HL-60 (cell line): ENCODE results near the gene PRODH2.
A peak's percentile ranks its signal among the peaks of the same experiment; 100 is the strongest.

ENCODE experiments used
- DNase-seq, 2 experiments: peaks; one replicate each; pipeline ENCODE4 v3.0.0-alpha.2; 2010 to 2020; ENCODE audit warnings: low read depth in 1 of 2, low spot score in 1 of 2
- H3K27ac ChIP-seq: fragments of 250-450 bp; sonication (Bioruptor Pico); replicated peaks from 2 replicates; pipeline ENCODE4 v1.5.1; 2020; ENCODE audit warnings: mild to moderate bottlenecking, moderate library complexity
- H3K27me3 ChIP-seq: fragments of 250-450 bp; sonication (Bioruptor Pico); 2 replicates; pipeline ENCODE4 v1.5.1; 2021; ENCODE audit warnings: mild to moderate bottlenecking, moderate library complexity; ENCODE audit not compliant: insufficient read depth, poor library complexity, severe bottlenecking
- H3K4me3 ChIP-seq: replicated peaks from 2 replicates; pipeline ENCODE4 v1.5.1; 2011; ENCODE audit warnings: mild to moderate bottlenecking, control low read depth, low read length; ENCODE audit not compliant: insufficient read depth
- GABPA ChIP-seq: IDR thresholded peaks from 2 replicates; pipeline ENCODE4 v1.6.1; 2012; ENCODE audit warnings: low read depth
- POLR2AphosphoS5 ChIP-seq: IDR thresholded peaks from 2 replicates; pipeline ENCODE4 v1.6.1; 2012; ENCODE audit warnings: low read depth
- REST ChIP-seq: IDR thresholded peaks from 2 replicates; pipeline ENCODE4 v1.6.1; 2012; ENCODE audit warnings: low read depth; ENCODE audit not compliant: insufficient replicate concordance
- SPI1 ChIP-seq: IDR thresholded peaks from 2 replicates; pipeline ENCODE4 v1.6.1; 2012; ENCODE audit warnings: low read depth, mild to moderate bottlenecking, borderline replicate concordance
- TF ChIP-seq, protein P1 (sequence below): IDR thresholded peaks from one replicate; pipeline ENCODE4 v1.5.1; 2011; ENCODE audit warnings: low read length, control low read depth, inconsistent platforms; ENCODE audit not compliant: insufficient read depth

The PRODH2 gene

DNA sequence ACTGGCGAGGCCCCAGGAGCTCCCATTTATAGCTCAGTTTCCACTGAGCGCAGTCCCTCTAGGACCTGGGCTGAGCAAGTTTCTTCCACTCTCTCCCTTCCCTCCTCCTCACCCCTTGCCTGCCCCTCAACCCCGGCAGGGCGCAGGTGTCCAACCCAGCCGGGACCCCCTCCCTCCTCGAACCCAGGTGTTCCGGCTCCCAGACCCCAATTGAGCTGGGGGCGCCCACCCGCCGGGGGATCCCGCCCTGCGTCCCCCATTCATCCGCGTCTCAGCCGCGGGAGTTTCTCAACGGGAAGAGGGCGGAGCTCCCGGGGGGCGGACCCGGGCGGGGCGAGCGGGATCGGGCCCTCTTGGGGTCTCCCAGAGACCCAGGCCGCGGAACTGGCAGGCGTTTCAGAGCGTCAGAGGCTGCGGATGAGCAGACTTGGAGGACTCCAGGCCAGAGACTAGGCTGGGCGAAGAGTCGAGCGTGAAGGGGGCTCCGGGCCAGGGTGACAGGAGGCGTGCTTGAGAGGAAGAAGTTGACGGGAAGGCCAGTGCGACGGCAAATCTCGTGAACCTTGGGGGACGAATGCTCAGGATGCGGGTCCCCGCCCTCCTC lies 44.0 kb upstream of the PRODH2 start, which contains the start of gene KIRREL2:
Gene KIRREL2 (plus strand): TSS at position 366 of the 604 bp plus-strand sequence. CDS start 209 bp downstream, at position 575.
- no peak for DNase-seq
- H3K27me3 ChIP-seq = peaks cover 54% of the 10 kb centered on the region
- no peak within 1 kb of the TSS for H3K27ac ChIP-seq

GRCh38 chr19:35853038-35853756 lies 40.6 kb upstream of the PRODH2 start:
- DNase-seq = no peak
- Histone ChIP-seq H3K27ac (no peak overlapping the region), H3K27me3 (peaks cover 41% of the 10 kb centered on the region), H3K4me3 (no peak overlapping the region)
- TF ChIP-seq POLR2AphosphoS5 = no peak
- TF ChIP-seq, protein P1, sequence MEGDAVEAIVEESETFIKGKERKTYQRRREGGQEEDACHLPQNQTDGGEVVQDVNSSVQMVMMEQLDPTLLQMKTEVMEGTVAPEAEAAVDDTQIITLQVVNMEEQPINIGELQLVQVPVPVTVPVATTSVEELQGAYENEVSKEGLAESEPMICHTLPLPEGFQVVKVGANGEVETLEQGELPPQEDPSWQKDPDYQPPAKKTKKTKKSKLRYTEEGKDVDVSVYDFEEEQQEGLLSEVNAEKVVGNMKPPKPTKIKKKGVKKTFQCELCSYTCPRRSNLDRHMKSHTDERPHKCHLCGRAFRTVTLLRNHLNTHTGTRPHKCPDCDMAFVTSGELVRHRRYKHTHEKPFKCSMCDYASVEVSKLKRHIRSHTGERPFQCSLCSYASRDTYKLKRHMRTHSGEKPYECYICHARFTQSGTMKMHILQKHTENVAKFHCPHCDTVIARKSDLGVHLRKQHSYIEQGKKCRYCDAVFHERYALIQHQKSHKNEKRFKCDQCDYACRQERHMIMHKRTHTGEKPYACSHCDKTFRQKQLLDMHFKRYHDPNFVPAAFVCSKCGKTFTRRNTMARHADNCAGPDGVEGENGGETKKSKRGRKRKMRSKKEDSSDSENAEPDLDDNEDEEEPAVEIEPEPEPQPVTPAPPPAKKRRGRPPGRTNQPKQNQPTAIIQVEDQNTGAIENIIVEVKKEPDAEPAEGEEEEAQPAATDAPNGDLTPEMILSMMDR = no peak
- TF ChIP-seq GABPA = no peak
- TF ChIP-seq SPI1 = no peak
- TF ChIP-seq REST = no peak

More for the DNA sequence above, 44.0 kb upstream of the PRODH2 start, which contains the start of gene KIRREL2:
- peak within 1 kb of the TSS; percentile 27 for H3K4me3 ChIP-seq
- TF ChIP-seq SPI1 = no peak
- TF ChIP-seq, protein P1 = no peak

- Histone ChIP-seq H3K27me3 (peaks cover 41% of the 10 kb centered on the region), H3K27ac (no peak within 1 kb of the TSS), H3K4me3 (no peak within 1 kb of the TSS)
- no peak for DNase-seq
- TF ChIP-seq SPI1 (no peak), POLR2AphosphoS5 (no peak), REST (no peak), GABPA (no peak)
- TF ChIP-seq, protein P1 = no peak
Observed at GRCh38 chr19:35852029-35852780, 39.6 kb upstream of the PRODH2 start, which contains the start of gene NPHS1. TSS of gene NPHS1 (minus strand) at chr19:35852504. CDS start at chr19:35851837, 667 bp downstream.
